Sigmoid colon (tissue), 4 donors: ENCODE data around the gene TEDDM1.

Experiments used
- EP300 ChIP-seq, 4 donors: sonication (generic); formaldehyde crosslinking; IDR thresholded peaks; one replicate each; pipeline ENCODE4 v1.6.1; 2017; ENCODE audit warnings: antibody characterized with exemption in 4 of 4
- POLR2A ChIP-seq, 2 donors: fragments of 450-650 bp; IDR thresholded peaks; one replicate each; pipeline ENCODE4 v1.6.1; 2016; ENCODE audit warnings: antibody characterized with exemption in 2 of 2, mild to moderate bottlenecking in 2 of 2, moderate library complexity in 2 of 2
- TF ChIP-seq, protein P1 (sequence below), 4 experiments: fragments of 450-650 bp in 3 of 4; fragments of 200-600 bp in 1 of 4; IDR thresholded peaks; one replicate each; pipeline ENCODE4 v1.5.1; 2016 to 2019; ENCODE audit warnings: antibody characterized with exemption in 4 of 4, mild to moderate bottlenecking in 3 of 4, moderate library complexity in 2 of 4

- TF ChIP-seq POLR2A (IDR thresholded peaks at IDR 0.05): no peak
- TF ChIP-seq, protein P1, sequence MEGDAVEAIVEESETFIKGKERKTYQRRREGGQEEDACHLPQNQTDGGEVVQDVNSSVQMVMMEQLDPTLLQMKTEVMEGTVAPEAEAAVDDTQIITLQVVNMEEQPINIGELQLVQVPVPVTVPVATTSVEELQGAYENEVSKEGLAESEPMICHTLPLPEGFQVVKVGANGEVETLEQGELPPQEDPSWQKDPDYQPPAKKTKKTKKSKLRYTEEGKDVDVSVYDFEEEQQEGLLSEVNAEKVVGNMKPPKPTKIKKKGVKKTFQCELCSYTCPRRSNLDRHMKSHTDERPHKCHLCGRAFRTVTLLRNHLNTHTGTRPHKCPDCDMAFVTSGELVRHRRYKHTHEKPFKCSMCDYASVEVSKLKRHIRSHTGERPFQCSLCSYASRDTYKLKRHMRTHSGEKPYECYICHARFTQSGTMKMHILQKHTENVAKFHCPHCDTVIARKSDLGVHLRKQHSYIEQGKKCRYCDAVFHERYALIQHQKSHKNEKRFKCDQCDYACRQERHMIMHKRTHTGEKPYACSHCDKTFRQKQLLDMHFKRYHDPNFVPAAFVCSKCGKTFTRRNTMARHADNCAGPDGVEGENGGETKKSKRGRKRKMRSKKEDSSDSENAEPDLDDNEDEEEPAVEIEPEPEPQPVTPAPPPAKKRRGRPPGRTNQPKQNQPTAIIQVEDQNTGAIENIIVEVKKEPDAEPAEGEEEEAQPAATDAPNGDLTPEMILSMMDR (IDR thresholded peaks at IDR 0.05): no peak
- TF ChIP-seq EP300 (IDR thresholded peaks at IDR 0.05): no peak
These were observed 32.5 kb downstream of the TEDDM1 start for GRCh38 chr1:182367926-182368325.
